ENCODE measurements around the gene ZNF83.

DNA sequence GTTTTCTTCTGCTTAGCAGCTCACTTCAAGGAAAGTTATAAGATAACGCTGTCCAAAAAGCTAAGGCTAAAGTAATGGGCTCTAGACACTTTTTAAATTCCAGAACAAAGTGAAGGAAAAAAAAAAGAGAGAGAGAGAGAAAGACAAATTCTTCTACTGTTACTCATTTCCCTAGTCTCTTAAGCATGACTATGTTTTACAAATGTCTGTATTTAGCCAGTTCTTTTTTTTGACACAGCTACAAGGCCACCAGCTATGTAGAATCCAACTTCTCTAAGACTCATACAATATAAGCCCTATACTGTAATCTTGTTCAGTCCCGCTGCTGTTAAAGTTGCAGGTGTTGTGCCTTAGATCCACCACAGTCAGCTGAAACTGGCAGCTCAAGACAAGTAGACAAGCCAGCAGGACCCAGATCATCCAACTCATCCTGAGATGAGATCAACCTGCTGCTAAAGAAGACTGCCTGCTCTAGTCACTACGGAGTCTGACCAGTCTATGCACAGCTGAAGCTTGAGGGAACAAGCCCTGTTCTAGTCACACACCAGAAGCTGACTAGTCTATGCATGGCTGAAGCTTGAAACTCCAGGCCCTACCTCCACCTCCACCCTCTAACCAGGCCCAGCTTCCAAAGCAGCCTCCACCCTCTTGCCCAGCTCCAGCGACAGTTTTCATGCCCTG, 10.3 kb upstream of the ZNF83 start:
- TF ChIP-seq CTCF (conservative IDR thresholded peaks at IDR 0.05) (no peak), EZH2 (IDR thresholded peaks at IDR 0.05; ENCODE audit: low read depth) (no peak)
